Heart left ventricle (tissue), 13 donors: ENCODE data around the gene IFNGR2.

Source experiments
- POLR2A ChIP-seq, 2 donors: fragments of 450-650 bp; IDR thresholded peaks; one replicate each; pipeline ENCODE4 v1.6.1; 2017; ENCODE audit warnings: antibody characterized with exemption in 2 of 2, mild to moderate bottlenecking in 2 of 2, moderate library complexity in 2 of 2
- TF ChIP-seq, protein P1 (sequence below), 12 donors: fragments of 200-600 bp; sonication (generic) in 4 of 12; IDR thresholded peaks; one replicate each; pipeline versions ENCODE4 v1.5.0 to v1.8.0; 2018 to 2022; ENCODE audit warnings: antibody characterized with exemption in 12 of 12, mild to moderate bottlenecking in 5 of 12
- donor health status: ischemic (EF 13 %, LVEDD 7.1; RV severe dilation, severe dysfunction).
- donor health status: DM: no; HTN: yes; CAD: no.
- donor health status: DM: no; HTN: no; CAD: no.
- donor health status: ischemic (EF 25% LVEDD 6.9; RV normal size, moderate dysfunction).
- donor health status: ischemic (EF 25% LVEDD 5.7; RV mildly dilated, moderate dysfunction).
- donor health status: ischemic (EF 35%, LVEDD 5.7; RV mildly dilated, moderate dysfunction).
- donor health status: nonischemic (EF 11% LVEDD 7.7; RV severe dilation, severe dysfunction).
- donor health status: DM: yes; HTN: yes; CAD: no.
- donor health status: PGD.
- donor health status: ischemic (EF 29% LVEDD 5.4; RV normal size, mild dysfunction).
- donor health status: nonischemic (EF 23%, LVEDD 6.1; RV moderate dilation, normal function).

GRCh38 chr21:33357177-33357576 lies 46.0 kb upstream of the IFNGR2 start:
- TF ChIP-seq, protein P1, sequence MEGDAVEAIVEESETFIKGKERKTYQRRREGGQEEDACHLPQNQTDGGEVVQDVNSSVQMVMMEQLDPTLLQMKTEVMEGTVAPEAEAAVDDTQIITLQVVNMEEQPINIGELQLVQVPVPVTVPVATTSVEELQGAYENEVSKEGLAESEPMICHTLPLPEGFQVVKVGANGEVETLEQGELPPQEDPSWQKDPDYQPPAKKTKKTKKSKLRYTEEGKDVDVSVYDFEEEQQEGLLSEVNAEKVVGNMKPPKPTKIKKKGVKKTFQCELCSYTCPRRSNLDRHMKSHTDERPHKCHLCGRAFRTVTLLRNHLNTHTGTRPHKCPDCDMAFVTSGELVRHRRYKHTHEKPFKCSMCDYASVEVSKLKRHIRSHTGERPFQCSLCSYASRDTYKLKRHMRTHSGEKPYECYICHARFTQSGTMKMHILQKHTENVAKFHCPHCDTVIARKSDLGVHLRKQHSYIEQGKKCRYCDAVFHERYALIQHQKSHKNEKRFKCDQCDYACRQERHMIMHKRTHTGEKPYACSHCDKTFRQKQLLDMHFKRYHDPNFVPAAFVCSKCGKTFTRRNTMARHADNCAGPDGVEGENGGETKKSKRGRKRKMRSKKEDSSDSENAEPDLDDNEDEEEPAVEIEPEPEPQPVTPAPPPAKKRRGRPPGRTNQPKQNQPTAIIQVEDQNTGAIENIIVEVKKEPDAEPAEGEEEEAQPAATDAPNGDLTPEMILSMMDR (IDR thresholded peaks at IDR 0.05), result no peak
- TF ChIP-seq POLR2A (IDR thresholded peaks at IDR 0.05), result no peak
